ENCODE measurements around the gene NKAIN2.
"Not testable (repeated sequence)": the region's sequence is repeated elsewhere in the genome, so short reads cannot be mapped to it uniquely, and the experiment has no call there.

Gene NKAIN2

DNA sequence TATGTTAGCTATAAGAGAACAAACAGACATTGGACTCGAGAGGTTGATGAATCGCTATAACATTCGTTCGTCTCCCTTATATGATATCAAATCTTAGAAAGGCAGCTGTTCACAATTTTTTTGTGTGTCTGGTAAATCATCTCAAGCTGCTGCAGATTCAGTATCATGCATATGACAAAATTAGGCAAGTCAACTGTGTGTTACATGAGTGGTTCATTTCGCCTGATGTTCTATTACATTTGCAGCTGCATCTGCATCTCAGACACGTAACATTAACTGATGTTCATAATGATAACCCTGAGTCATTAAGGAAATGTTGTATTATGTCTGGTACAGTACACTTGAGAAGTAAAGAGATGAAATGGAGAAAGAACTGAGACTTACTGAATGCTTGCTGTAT is 92.1 kb downstream of the NKAIN2 start:
- DNase-seq (ENCODE audit: low spot score), result no peak

DNA sequence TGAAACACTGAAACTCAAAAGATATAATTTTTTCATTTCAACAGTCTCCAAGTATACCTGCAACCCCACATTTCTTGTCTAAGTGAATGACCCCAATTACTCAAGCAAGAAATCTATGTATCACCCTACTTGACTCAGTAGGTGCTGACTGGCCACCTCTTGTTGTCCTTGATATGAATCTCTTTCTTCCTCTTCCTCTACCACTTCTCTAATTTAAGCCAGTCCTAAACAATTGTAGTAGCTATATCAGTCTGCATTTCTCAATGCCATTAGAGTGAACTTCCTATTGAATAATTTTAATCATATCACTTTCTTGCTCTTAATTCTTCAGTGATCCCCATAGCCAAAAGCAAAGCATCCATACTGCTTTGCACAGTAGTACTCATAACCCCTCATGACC is 93.2 kb downstream of the NKAIN2 start:
- no peak for DNase-seq (ENCODE audit: low spot score)

DNA sequence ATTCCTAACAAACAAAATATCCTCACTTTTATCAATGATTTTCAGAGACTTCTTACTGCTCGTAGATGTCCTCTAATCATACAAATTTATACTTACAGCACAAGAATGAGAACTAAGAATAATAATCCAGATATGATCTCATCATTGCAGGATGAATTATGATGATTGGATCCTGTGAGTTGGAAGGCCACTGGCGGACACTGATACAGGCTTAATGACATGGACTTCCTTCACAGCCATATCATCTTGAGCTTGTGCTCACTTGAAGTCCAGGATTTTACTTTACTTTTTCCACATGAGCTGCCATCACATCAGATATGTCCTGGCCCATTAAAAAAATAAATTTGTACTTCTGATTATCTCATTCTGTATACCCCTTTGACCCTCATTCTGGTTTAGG is 94.3 kb downstream of the NKAIN2 start:
- no peak for DNase-seq (ENCODE audit: low spot score)

DNA sequence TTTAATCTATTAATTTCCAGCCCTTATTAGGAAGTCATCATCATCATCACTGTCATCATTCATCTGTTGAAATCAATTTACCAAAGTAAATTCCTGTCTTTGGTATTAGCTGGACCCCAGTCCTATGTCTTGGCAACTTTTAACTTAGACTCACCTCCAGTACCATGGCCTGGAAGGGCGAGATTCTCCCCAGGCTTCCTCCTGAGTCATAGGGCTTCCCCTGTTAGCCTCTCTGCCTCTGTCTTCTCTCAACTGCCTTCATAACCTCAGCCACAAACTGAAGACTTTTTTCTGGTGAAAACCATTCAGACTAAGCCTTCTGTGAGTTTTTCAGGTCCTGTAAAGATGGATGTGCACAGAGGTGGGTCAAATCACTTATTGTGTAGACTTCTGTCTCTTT is 95.0 kb downstream of the NKAIN2 start:
- no peak for DNase-seq (ENCODE audit: low spot score)

DNA sequence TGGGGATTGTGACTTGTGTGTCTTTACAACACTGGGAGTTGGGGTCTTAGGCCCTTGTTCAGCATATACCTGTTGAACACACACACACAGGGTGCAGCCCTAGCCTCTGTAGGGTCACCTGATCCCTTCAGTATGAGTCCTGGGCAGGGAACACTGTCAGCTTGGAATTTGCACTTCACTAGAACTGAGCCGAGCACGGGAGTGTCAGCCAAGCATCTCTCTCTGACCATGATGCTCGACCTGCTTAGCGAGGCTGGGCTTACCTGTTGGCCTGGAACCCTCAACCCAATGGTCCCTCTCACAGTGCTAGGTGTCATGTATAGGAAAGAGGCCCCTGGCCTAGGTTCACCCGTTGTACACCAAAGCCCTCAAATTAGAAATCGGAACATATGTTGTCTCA is 96.1 kb downstream of the NKAIN2 start:
- DNase-seq (ENCODE audit: low spot score), result no peak

DNA sequence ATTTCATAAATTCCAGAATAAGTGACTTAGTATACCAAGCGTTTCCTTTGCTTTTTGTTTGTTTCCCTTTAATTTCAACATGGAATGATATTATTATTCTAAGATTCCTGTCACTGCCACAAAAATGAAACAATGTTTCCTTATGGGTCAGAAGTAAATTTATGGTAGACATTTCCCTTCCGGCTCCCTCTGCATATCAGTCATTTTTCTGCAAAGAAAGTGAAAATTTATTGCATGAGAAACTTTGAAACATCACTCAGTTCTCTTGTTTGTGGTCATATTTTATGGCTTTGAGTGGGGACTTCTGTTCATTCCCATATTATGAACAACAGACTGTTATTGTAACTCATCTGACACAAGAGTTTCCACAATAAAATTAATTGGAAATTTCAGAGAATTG is 97.8 kb downstream of the NKAIN2 start:
- no peak for DNase-seq (ENCODE audit: low spot score)

DNA sequence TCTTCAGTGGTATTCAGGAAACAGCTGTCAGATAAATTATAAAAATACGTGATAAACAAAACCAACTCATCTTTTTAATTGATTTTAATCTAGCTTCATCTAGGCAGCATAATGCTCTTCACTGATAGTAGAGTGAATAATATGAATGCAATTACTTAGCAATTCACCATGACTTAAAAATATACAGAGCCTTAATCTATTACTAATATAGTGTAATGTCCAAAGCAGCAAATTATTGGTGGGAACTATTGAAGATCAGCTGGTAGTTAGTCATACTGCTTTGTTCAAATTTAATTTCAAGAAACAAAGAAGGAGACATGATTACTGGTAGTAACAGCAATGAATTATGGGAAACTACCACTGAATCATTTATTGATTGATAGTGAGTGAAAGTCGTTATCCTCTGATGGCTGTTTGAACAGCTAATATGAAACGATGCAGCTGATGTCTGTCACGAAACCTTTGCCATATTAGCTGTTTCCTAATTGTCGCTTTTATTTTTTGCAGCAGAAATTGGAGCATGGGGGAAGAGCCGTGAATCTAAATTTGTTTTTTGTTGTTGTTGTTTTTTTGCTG is 99.2 kb downstream of the NKAIN2 start:
- DNase-seq (ENCODE audit: low spot score), result no peak

DNA sequence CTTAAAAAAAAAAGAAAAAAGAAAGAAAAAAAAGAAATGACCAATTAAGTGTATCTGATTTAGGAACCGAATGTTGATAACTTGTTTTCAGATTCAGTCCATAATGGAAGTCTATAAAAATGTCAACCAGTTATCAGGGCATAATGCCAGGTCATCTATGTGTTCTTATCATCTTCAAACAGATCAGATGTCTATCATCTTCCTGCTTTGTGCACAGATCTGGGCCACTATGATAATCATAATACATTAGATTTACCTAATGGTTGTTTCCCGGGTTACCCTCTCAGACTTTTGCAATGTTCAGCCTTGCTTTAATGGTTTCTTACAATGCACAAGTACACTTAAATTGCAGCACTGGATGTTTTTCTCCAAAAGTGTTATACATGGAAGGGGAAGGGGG is 100.6 kb downstream of the NKAIN2 start:
- no peak for DNase-seq (ENCODE audit: low spot score)

DNA sequence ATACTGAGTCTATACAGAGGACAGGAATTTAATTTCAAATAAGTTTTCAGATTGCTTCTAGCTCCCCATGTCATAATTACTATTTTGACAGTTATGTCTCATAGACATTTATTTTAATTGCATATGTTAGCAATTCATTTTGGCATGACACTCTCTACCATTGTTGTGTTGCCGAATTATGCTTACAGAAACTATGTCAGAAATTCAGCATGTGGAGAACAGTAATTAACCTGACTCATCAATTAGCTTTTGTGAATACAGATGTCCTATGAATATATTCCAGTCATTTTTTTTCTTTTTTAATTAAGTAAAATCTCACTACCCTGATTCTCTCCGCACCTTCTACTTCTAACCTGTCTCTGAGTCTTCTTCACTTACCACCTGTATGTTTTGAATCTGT is 105.1 kb downstream of the NKAIN2 start:
- DNase-seq (ENCODE audit: low spot score), result no peak

DNA sequence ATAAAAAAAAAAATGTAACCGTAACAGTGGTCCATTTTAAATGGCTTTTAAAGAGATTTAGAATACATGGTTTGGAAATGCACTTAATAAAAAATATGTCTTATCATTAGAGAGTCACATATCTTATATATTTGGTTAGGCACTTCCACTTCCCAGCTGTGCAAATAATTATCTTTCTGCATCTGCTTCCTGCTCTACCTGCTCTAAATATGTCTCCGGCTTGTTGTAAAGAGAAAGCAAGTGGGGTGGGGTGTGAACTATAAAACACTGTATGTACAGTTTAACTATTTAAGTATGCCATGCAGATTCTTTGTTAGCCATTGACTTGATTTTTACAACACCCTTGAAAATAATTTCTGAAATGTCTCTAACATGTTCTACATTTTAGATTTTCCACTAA is 106.3 kb downstream of the NKAIN2 start:
- DNase-seq (ENCODE audit: low spot score), result no peak

DNA sequence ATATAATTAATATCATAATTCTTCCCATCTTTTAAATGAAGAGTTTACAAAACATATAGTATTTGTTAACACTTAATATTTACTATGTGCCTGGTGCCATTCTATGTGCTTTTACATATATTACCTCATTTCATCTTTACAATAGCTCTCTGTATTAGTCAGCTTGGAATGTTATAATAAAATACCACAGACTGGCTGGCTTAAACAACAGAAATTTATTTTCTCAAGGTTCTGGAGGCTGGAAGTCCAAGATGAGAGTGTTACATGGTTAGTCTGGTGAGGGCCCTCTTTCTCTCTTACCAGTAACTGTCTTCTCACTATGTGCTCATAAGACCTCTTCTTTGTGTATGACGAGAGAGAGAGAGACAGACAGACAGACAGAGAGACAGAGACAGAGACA is 110.2 kb downstream of the NKAIN2 start:
- DNase-seq (ENCODE audit: low spot score), result no peak

DNA sequence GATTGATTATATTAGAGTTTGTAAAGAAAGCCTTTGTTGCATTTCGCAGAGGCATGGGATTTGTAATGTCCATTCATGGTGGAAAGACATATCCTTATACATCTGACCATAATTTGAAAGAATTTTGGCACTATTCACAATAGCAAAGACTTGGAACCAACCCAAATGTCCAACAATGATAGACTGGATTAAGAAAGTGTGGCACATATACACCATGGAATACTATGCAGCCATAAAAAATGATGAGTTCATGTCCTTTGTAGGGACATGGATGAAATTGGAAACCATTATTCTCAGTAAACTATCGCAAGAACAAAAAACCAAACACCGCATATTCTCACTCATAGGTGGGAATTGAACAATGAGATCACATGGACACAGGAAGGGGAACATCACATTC is 119.7 kb downstream of the NKAIN2 start:
- not testable (repeated sequence) for DNase-seq (ENCODE audit: low spot score)

DNA sequence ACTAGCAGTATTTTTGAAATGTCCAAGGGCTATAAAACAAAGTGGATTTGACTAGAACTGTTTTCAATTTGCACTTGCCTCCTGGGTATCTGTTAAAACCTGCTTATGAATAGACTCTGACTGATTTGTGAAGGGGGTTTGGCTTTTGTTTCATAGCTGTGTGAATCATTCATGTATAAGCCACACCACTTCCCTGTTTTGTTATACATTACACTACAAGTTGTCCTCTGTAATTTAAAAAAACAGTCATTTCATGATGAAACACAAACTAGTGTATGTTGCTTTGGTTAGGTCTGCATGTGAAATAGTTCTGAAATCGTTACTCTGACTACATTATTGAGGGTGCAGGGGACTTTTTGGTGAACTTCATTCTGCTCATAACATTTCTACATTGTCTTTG is 121.7 kb downstream of the NKAIN2 start:
- no peak for DNase-seq (ENCODE audit: low spot score)

DNA sequence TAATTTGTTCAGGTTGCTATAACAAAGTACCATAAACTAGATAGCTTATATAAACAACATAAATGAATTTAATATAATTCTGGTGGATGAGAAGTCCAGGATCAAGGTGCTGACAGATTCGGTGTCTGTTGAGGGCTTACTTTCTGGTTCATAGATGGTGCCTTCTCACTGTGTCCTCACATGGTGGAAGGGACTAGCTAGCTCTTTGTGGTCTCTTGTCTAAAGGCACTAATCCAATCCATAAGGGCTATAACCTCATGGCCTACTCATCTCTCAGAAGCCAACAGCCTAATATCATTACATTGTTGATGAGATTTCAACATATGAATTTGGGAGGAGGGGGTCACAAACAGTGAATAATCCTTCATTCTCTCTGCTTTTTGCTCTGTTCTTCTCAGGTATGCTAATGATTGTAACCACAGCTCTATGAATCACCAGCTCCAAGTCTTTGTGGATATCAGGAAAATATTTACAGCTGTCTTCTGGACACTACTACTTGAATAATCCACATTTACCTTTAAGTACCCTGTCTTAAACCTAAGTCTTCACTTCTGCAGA is 122.3 kb downstream of the NKAIN2 start:
- no peak for DNase-seq (ENCODE audit: low spot score)

DNA sequence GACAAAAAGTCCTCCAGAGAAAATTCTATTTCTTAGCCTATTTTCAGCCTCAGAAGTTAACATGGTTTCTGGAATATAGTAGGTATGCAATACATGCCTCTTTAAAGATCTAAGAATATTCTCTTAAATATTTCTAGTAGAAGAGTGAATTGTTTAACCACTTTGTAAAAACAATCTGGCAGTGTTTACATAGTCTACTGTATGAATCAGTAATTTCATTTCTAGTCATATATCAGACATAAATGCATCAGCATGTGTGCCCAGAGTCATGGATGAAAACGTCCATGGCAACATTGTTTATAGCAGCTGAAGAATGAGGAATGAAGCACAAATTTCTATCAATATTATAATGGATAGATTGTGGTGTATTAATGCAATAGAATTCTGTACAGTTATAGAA is 124.9 kb downstream of the NKAIN2 start:
- no peak for DNase-seq (ENCODE audit: low spot score)

DNA sequence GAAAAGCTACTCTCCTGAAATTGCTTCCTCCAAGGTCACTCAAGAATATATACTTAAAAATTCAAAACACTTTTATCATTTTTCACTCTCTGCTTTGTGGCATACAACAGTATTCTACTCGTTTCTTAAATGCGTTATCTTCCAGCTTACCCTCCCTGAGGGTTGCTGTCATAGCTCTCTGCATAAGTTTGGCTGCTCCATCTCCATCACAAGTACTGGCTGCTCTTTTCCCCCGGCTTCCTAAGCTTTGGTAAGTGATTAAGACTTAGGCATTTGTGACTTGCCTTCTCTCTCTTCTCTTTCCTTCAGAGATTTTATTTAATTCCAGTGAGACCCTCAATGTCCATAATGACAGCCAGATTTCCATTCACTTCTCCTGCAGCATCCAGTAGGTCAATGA is 128.3 kb downstream of the NKAIN2 start:
- DNase-seq (ENCODE audit: low spot score), result no peak

DNA sequence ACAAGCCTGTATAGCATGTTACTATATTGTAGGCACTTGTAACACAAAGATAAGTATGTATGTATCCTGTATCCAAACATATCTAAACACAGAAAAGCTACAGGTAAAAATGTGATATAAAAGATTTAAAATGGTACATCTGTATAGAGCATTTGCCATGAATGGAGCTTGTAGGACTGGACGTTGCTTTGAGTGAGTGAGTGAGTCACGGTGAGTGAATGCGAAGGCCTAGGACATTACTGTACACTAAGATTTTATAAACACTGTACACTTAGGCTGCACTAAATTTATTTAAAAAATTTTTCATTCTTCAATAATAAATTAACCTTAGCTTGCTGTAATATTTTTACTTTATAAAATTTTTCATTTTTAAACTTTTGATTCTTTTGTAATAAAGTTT is 136.9 kb downstream of the NKAIN2 start:
- no peak for DNase-seq (ENCODE audit: low spot score)

DNA sequence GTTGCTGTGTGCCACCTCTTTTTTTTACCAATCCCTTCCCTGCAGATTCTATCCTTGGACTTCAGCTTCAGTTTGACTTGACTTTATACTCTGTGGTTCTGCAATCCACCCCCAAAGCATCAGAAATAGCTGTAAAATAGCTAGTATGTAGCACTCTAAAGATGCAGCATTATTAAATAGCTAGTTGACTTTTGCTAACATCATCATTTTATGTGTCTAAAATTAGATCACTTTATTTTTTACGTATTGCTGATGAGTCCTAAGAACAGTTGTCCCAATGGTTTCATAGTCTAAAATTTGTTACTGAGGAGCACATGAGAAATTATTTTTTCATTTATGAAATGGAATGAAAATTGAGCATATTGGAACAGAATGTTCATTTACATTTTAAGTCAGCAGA is 138.2 kb downstream of the NKAIN2 start:
- no peak for DNase-seq (ENCODE audit: low spot score)

DNA sequence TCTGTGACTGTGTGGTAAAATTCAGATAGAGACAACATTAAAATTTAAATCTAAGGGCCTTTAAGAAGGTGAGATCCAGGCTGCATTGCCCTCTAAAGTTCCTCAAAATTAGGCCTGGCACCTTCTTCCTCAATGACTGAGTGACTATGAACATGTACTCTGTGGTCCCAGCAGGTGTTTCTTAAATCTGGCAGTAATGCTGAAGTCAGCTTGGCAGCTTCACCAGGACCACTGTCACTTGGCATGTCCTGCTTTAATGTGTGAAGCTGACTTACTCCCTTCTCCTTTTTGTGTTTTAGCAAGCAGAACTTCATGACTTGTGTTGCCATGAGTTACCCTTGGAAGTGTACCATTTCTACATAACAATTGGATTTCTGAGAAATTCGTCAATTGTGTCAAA is 141.7 kb downstream of the NKAIN2 start:
- no peak for DNase-seq (ENCODE audit: low spot score)

DNA sequence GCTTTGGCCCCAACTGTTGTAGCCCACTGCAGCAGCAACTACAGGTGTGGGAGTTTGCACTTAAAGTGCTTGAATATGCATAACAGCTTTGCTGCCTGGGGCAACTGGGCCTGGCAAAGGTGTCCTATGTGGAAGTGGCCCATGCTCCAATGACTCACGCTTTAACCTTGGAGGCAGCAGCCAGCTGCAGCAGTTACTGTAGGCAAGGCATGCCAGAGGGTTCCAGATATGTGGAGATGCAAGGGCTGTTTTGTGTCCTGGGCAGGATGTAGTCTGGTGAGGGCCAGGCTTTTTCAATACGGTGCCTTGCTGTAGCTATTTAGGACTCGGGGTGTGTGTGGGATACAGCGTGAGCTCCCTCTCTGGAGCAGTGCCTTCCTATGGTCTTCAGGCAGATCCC is 150.3 kb downstream of the NKAIN2 start:
- DNase-seq (ENCODE audit: low spot score), result no peak

DNA sequence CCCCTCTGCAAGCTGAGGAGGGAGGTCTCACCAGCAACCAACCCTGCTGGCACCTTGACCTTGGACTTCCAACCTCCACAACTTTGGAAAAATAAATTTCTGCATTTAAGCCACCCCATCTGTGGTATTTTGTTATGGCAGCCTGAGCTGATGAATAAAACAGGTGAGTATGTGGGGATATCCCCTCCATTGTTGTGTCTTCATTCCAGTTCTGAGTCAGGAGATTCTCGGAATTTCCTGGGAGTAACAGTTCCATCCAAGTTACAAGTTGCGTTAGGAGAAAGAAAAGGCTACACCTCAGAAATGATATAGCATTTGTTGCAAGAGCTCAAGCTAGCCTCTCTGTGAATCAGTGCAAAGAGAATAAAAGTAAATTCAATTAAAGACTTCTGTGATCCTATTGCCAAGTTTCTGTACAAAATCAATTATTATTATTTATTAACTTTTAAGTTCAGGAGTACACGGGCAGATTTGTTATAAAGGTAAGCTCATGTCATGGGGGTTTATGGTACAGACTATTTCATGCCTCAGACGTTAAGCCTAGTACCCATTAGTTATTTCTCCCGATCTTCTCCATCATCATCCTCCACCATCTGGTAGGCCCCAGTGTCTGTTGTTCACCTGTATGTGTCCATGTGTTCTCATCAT is 153.0 kb downstream of the NKAIN2 start:
- no peak for DNase-seq (ENCODE audit: low spot score)

DNA sequence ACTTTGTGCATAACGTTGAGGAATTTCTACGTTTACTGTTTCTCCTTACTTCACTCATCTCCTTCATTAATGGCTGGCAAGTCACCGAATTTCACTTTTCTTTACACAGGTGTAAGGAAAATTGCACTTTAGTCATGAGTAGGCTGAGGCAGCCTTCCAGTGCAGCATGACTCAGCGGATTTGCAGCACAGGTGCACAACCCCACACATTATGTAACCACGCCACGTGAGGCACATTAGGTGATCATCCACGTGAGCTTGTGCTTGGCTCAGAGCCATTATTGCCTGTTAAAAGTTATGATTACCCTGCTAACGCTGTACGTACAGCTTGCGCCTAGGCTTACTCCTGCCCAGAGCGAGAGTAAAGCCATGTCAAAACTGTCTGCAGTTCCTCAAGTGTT is 158.8 kb downstream of the NKAIN2 start:
- DNase-seq (ENCODE audit: low spot score), result no peak

DNA sequence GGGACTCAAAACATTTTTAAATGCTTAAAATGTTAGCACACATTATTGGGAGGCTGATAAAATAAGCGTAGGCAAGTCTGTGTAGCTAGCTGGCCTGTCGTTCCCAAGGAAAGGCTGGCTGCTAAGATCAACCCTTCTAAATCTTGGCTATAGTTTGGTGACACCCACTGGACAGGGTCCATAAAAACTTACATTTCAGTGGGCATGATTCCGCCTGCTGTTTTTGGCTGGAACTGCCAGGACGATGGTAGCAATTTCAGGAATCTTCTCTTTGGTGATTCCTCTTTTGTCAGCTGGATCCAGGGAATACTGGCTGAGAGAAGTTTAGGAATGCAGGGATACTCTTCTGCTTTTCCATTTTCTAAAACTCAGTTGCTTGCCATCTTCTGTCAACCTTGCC is 162.2 kb downstream of the NKAIN2 start:
- DNase-seq (ENCODE audit: low spot score), result peak; percentile 64

DNA sequence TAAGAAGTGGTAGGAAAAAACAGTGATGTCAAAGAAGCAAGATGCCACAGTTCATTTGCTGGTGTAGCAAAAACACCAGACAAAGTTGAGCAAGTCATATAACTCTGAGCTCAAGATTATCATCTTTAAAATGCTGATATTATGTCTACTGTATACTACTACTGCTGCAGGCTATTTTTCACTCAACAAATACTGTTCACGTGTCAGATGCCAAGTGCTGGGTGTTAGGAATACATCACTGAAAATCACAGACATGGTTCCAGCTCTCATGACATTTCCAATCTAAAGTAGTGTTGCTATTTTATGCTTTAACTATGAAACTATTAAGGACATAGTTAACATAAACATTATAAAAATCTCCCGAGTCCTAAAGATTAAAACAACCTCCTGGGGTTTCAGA is 163.0 kb downstream of the NKAIN2 start:
- no peak for DNase-seq (ENCODE audit: low spot score)
